ENCODE measurements around the gene SP2. TPM values are rescaled to one million over a fixed set of nuclear protein-coding genes. Genes with fewer than 3 reads are reported as not detected.

Gene SP2
- total RNA-seq, 1 experiment from 2014 or later = 25.6 TPM

DNA sequence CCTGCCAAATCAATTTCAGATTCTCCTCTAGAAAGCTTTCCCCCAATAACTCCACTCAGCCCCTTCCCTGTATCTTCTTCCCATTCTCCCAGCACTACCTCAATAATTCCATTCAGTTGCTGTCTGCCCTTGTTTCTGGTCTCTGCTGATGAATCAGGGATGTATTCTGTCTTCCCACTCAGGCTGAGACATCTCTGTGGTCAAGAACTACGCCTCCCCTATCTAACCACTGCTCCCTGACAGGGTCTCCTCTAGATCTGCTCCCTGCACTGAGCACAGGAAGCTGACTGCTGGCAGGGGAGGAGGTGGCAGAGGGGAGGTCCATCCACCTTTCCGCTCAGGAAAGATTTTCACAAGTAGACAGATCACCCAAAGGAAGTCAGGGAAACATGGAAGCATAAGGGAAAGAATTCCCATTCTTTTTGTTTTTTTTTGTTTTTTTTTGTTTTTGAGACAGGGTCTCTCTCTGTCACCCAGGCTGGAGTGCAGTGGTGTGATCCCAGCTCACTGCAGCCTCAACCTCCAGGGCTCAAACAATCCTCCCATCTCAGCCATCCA lies 16.9 kb upstream of the SP2 start:
- Histone ChIP-seq H3K27me3 (ENCODE audit: control insufficient read depth, insufficient read depth, low read length) (no peaks in the 10 kb centered on the region), H3K4me3 (ENCODE audit: low read depth in 2 of 2, low read length in 2 of 2) (no peak overlapping the region), H3K27ac (ENCODE audit: low read length) (no peak overlapping the region), H3K36me3 (ENCODE audit: control insufficient read depth, insufficient read depth, low read length) (no peaks in the 10 kb centered on the region), H3K4me1 (ENCODE audit: control insufficient read depth, insufficient read depth, low read length) (peaks cover 8% of the 10 kb centered on the region; the same call in 1 of the 2 replicates), H3K9me3 (ENCODE audit: control insufficient read depth, insufficient read depth, low read depth, low read length) (no peaks in the 10 kb centered on the region)
- TF ChIP-seq, protein P1, sequence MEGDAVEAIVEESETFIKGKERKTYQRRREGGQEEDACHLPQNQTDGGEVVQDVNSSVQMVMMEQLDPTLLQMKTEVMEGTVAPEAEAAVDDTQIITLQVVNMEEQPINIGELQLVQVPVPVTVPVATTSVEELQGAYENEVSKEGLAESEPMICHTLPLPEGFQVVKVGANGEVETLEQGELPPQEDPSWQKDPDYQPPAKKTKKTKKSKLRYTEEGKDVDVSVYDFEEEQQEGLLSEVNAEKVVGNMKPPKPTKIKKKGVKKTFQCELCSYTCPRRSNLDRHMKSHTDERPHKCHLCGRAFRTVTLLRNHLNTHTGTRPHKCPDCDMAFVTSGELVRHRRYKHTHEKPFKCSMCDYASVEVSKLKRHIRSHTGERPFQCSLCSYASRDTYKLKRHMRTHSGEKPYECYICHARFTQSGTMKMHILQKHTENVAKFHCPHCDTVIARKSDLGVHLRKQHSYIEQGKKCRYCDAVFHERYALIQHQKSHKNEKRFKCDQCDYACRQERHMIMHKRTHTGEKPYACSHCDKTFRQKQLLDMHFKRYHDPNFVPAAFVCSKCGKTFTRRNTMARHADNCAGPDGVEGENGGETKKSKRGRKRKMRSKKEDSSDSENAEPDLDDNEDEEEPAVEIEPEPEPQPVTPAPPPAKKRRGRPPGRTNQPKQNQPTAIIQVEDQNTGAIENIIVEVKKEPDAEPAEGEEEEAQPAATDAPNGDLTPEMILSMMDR (IDR thresholded peaks at IDR 0.05) = no peak
- TF ChIP-seq REST (IDR thresholded peaks at IDR 0.05; ENCODE audit: insufficient read depth in 1 of 2, low read depth in 2 of 2, low read length in 1 of 2) (no peak), TCF7L2 (IDR thresholded peaks at IDR 0.05; ENCODE audit: low read depth, low read length) (no peak), SIN3A (IDR thresholded peaks at IDR 0.05; ENCODE audit: borderline replicate concordance, insufficient read depth, low read depth, low read length) (no peak)
- BruUV-seq (replicated peaks) = no TSS peak
- in situ Hi-C loops (cut with HindIII; ENCODE audit: low pct_unique_long_range_greater_than_20kb, low sequenced_read_pairs) (no loop called here), intact Hi-C loops (cut with micrococcal nuclease; ENCODE audit: unreplicated experiment) (no loop called here)
- CTCF ChIA-PET = no interaction called here
- ATAC-seq (no peak), DNase-seq (ENCODE audit: low read depth, low spot score) (no peak)
- POLR2A ChIA-PET = interaction anchor here (0.7 kb wide), 1 partner anchor 29 kb away, joined by 3 read pairs; no protein-coding TSS in a partner anchor

GRCh38 chr17:47879776-47880454 lies 16.1 kb upstream of the SP2 start:
- POLR2A ChIA-PET = no interaction called here
- ATAC-seq = no peak
- TF ChIP-seq, protein P1 (IDR thresholded peaks at IDR 0.05) = no peak
- TF ChIP-seq POLR2AphosphoS5 (IDR thresholded peaks at IDR 0.05; ENCODE audit: low read depth, low read length) (no peak), REST (IDR thresholded peaks at IDR 0.05; ENCODE audit: insufficient read depth in 1 of 2, low read depth in 2 of 2, low read length in 1 of 2) (no peak), TCF7L2 (IDR thresholded peaks at IDR 0.05; ENCODE audit: low read depth, low read length) (no peak), SIN3A (IDR thresholded peaks at IDR 0.05; ENCODE audit: borderline replicate concordance, insufficient read depth, low read depth, low read length) (no peak)
- no peak for DNase-seq (ENCODE audit: low read depth, low spot score)
- CTCF ChIA-PET = interaction anchor here (0.6 kb wide), 1 partner anchor 8 kb away, joined by 4 read pairs; no protein-coding TSS in a partner anchor
- Histone ChIP-seq H3K27me3 (ENCODE audit: control insufficient read depth, insufficient read depth, low read length) (no peaks in the 10 kb centered on the region), H3K4me1 (ENCODE audit: control insufficient read depth, insufficient read depth, low read length) (peaks cover 8% of the 10 kb centered on the region; the same call in 1 of the 2 replicates), H3K27ac (ENCODE audit: low read length) (no peak overlapping the region), H3K4me3 (ENCODE audit: low read depth in 2 of 2, low read length in 2 of 2) (no peak overlapping the region), H3K36me3 (ENCODE audit: control insufficient read depth, insufficient read depth, low read length) (no peaks in the 10 kb centered on the region), H3K9me3 (ENCODE audit: control insufficient read depth, insufficient read depth, low read depth, low read length) (no peaks in the 10 kb centered on the region)
- in situ Hi-C loops (cut with HindIII; ENCODE audit: low pct_unique_long_range_greater_than_20kb, low sequenced_read_pairs) = no loop called here
- intact Hi-C loops (cut with micrococcal nuclease; ENCODE audit: unreplicated experiment) = no loop called here
- no TSS peak for BruUV-seq (replicated peaks)
